ENCODE data around the gene CENPA. TPM values are rescaled to one million over a fixed set of nuclear protein-coding genes. Genes with fewer than 3 reads are reported as not detected.
"Not testable (repeated sequence)": the region's sequence is repeated elsewhere in the genome, so short reads cannot be mapped to it uniquely, and the experiment has no call there.

The CENPA gene
- total RNA-seq, 5 donors from 2014 or later (not counting 1 experiment from before 2014, with no cell fraction given) = 0.30 to 1.9 (median 0.76) TPM

DNA sequence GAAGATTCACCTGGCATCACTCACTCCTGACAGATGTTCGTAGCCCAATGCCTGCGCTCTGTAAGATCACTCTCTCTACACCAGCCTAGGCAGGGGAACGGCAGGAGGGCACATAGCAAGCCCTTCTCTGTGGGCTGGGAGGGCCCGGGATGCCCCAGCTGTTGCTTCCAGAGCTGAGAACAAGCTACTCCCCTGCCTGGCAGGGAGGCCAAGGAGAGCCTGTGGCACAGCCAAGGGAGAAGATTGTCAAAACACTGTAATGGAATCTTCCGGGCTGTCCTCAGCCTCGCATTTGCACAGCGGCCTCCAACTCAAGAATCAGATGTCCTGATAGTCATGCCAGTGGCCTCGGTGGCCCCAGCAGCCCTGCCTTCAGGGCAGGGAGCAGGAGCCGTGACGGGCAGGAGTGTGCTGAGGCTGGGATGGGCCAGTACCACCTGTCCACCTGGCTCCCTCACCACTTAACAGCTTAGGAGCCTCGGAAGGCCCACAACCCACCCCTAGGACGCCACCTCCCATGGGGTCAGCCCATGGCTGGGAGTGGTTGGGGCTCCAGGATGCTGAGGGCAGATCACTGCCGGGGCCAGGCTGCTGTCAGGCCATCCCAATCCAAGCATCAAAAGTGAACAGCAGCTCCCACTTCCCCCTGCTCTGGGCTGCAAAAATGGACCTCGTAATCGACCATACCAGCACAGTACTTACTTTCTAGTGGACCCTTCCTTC lies 43.6 kb upstream of the CENPA start:
- no peak for ATAC-seq (replicated peaks in 1 of 4)
- Mint-ChIP-seq H3K36me3 (no peaks in the 10 kb centered on the region), H3K9me3 (no peaks in the 10 kb centered on the region), H3K27ac (no peak overlapping the region), H3K4me3 (no peak overlapping the region), H3K4me1 (peaks cover 0 to 7% (median 6%) of the 10 kb centered on the region in 3 donors), H3K27me3 (peaks cover 0 to 3% of the 10 kb centered on the region in 2 donors)
- no peak overlapping the region for H3K27ac ChIP-seq (ENCODE audit: low read length)
- peaks cover 0 to 12% of the 10 kb centered on the region in 2 experiments for H3K27me3 ChIP-seq (replicated peaks in 1 of 2; ENCODE audit: control insufficient read depth in 2 of 2, extremely low read depth in 1 of 2, insufficient read depth in 2 of 2, low read length in 1 of 2)
- CTCF ChIA-PET = no interaction called here
- POLR2A ChIA-PET = no interaction called here
- WGBS (ENCODE audit: insufficient coverage) = 84% methylated on average over 9 of the region's 15 CpGs
- DNase-seq = no peak
- H3K36me3 ChIP-seq (ENCODE audit: control insufficient read depth in 2 of 2, extremely low read depth in 1 of 2, insufficient read depth in 1 of 2, low read length in 1 of 2) = no peaks in the 10 kb centered on the region
- H3K4me3 ChIP-seq (ENCODE audit: control insufficient read depth in 1 of 2, extremely low read depth in 1 of 2, low read length in 1 of 2) = no peak overlapping the region
- H3K4me1 ChIP-seq (ENCODE audit: control insufficient read depth in 1 of 2, extremely low read depth in 1 of 2, insufficient read depth in 2 of 2, low read length in 2 of 2) = peaks cover 0 to 13% of the 10 kb centered on the region in 2 experiments
- no peaks in the 10 kb centered on the region for H3K9me3 ChIP-seq

GRCh38 chr2:26743852-26744251 lies 42.0 kb upstream of the CENPA start:
- ChIA-PET POLR2A (no interaction called here), CTCF (no interaction called here)
- Mint-ChIP-seq H3K9me3 (no peaks in the 10 kb centered on the region), H3K27me3 (no peaks in the 10 kb centered on the region), H3K4me1 (peaks cover 0 to 7% (median 6%) of the 10 kb centered on the region in 3 donors), H3K36me3 (no peaks in the 10 kb centered on the region), H3K27ac (no peak overlapping the region), H3K4me3 (no peak overlapping the region)
- Histone ChIP-seq H3K27ac (ENCODE audit: low read length) (no peak overlapping the region), H3K27me3 (replicated peaks in 1 of 2; ENCODE audit: control insufficient read depth in 2 of 2, extremely low read depth in 1 of 2, insufficient read depth in 2 of 2, low read length in 1 of 2) (peaks cover 0 to 4% of the 10 kb centered on the region in 2 experiments), H3K4me3 (ENCODE audit: control insufficient read depth in 1 of 2, extremely low read depth in 1 of 2, low read length in 1 of 2) (no peak overlapping the region), H3K36me3 (ENCODE audit: control insufficient read depth in 2 of 2, extremely low read depth in 1 of 2, insufficient read depth in 1 of 2, low read length in 1 of 2) (no peaks in the 10 kb centered on the region), H3K9me3 (no peaks in the 10 kb centered on the region), H3K4me1 (ENCODE audit: control insufficient read depth in 1 of 2, extremely low read depth in 1 of 2, insufficient read depth in 2 of 2, low read length in 2 of 2) (peaks cover 0 to 13% of the 10 kb centered on the region in 2 experiments)
- 83% methylated on average over 2 of the region's 3 CpGs for WGBS (ENCODE audit: insufficient coverage)
- ATAC-seq (replicated peaks in 1 of 4) (no peak), DNase-seq (no peak)

DNA sequence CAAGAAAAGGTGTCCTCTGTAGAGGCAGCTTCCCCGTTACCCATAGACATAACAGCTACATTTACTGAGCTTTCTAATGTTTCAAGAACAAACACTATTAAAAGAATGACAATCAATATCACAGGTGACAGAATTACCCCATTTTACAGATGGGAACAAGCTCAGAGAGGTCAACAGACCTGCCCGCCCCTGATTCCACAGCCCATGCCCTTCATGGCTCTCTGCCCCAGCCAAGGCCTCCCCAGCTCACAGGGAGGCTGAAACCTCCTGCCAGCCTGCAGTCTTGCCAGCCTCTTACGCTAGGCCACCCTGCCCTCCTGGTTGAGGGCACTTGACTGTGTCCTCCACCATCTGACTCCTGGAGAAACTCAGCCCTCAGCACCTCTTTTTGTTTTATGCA lies 40.9 kb upstream of the CENPA start:
- ATAC-seq (replicated peaks in 1 of 4) (no peak), DNase-seq (no peak)
- Histone ChIP-seq H3K27me3 (replicated peaks in 1 of 2; ENCODE audit: control insufficient read depth in 2 of 2, extremely low read depth in 1 of 2, insufficient read depth in 2 of 2, low read length in 1 of 2) (peaks cover 0 to 4% of the 10 kb centered on the region in 2 experiments), H3K4me3 (ENCODE audit: control insufficient read depth in 1 of 2, extremely low read depth in 1 of 2, low read length in 1 of 2) (no peak overlapping the region), H3K4me1 (ENCODE audit: control insufficient read depth in 1 of 2, extremely low read depth in 1 of 2, insufficient read depth in 2 of 2, low read length in 2 of 2) (peaks cover 0 to 13% of the 10 kb centered on the region in 2 experiments), H3K36me3 (ENCODE audit: control insufficient read depth in 2 of 2, extremely low read depth in 1 of 2, insufficient read depth in 1 of 2, low read length in 1 of 2) (no peaks in the 10 kb centered on the region), H3K9me3 (no peaks in the 10 kb centered on the region), H3K27ac (ENCODE audit: low read length) (no peak overlapping the region)
- peaks cover 0 to 7% (median 6%) of the 10 kb centered on the region in 3 donors for H3K4me1 Mint-ChIP-seq
- H3K27ac Mint-ChIP-seq = no peak overlapping the region
- WGBS (ENCODE audit: insufficient coverage) = 70% methylated on average over 3 of the region's 3 CpGs
- CTCF ChIA-PET = interaction anchor here (0.6 to 1.8 kb wide), 7 partner anchors 8 to 1219 kb away, joined by 3 to 10 read pairs (median 4); no protein-coding TSS in a partner anchor
- H3K4me3 Mint-ChIP-seq = no peak overlapping the region
- H3K27me3 Mint-ChIP-seq = no peaks in the 10 kb centered on the region
- POLR2A ChIA-PET = no interaction called here
- H3K36me3 Mint-ChIP-seq = no peaks in the 10 kb centered on the region
- no peaks in the 10 kb centered on the region for H3K9me3 Mint-ChIP-seq

DNA sequence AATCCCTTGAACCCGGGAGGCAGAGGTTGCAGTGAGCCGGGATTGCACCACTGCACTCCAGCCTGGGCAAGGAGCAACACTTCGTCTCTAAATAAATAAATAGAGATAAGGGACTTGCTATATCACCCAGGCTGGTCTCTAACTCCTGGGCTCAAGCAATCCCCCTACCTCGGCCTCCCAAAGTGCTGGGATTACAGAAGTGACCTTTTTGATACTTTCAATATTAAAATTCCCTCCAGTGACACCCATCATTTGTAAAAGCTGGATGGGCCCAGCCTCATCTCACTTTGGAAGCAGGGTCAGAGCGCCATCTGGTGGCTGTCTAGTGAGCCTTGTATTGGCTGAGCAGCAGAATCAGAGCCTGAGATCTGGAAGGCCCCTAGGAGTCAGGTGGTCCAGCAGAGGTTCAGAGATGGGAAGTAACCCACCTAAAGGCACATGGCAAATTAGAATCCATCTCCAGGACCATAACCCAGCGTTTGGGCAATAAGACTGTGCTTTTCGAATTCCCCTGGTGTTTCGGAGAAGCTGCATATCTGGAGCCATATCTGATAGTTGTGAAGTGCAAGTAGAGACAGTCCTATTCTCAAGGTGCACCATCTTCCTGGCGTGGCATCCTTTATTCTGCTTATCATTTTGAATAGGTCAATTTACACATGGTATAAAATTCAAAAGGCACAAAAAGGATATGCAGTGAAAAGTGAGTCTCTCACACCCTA lies 40.1 kb upstream of the CENPA start:
- peaks cover 0 to 5% (median 4%) of the 10 kb centered on the region in 3 donors for H3K4me1 Mint-ChIP-seq
- no peaks in the 10 kb centered on the region for H3K9me3 Mint-ChIP-seq
- no peaks in the 10 kb centered on the region for H3K27me3 Mint-ChIP-seq
- DNase-seq (peak; percentile 17 to 87 (median 67)), ATAC-seq (replicated peaks in 1 of 4) (peak; percentile 74 to 78 (median 77))
- CTCF ChIA-PET = interaction anchor here (0.7 to 1.8 kb wide), 6 partner anchors 8 to 1220 kb away, joined by 3 to 10 read pairs (median 5); no protein-coding TSS in a partner anchor
- POLR2A ChIA-PET = interaction anchor here in 1 of 2 donors (0.6 kb wide), 1 partner anchor 137 kb away, joined by 8 read pairs; no protein-coding TSS in a partner anchor
- Histone ChIP-seq H3K27ac (ENCODE audit: low read length) (no peak overlapping the region), H3K4me3 (ENCODE audit: control insufficient read depth in 1 of 2, extremely low read depth in 1 of 2, low read length in 1 of 2) (no peak overlapping the region), H3K36me3 (ENCODE audit: control insufficient read depth in 2 of 2, extremely low read depth in 1 of 2, insufficient read depth in 1 of 2, low read length in 1 of 2) (no peaks in the 10 kb centered on the region), H3K27me3 (replicated peaks in 1 of 2; ENCODE audit: control insufficient read depth in 2 of 2, extremely low read depth in 1 of 2, insufficient read depth in 2 of 2, low read length in 1 of 2) (peaks cover 0 to 4% of the 10 kb centered on the region in 2 experiments), H3K9me3 (no peaks in the 10 kb centered on the region), H3K4me1 (ENCODE audit: control insufficient read depth in 1 of 2, extremely low read depth in 1 of 2, insufficient read depth in 2 of 2, low read length in 2 of 2) (peaks cover 0 to 8% of the 10 kb centered on the region in 2 experiments)
- 7% methylated on average over 2 of the region's 9 CpGs for WGBS (ENCODE audit: insufficient coverage)
- no peak overlapping the region for H3K4me3 Mint-ChIP-seq
- no peaks in the 10 kb centered on the region for H3K36me3 Mint-ChIP-seq
- H3K27ac Mint-ChIP-seq = no peak overlapping the region

GRCh38 chr2:26746934-26747333 lies 38.9 kb upstream of the CENPA start:
- no peaks in the 10 kb centered on the region for H3K4me1 ChIP-seq (ENCODE audit: control insufficient read depth in 1 of 2, extremely low read depth in 1 of 2, insufficient read depth in 2 of 2, low read length in 2 of 2)
- H3K9me3 ChIP-seq = no peaks in the 10 kb centered on the region
- Mint-ChIP-seq H3K9me3 (no peaks in the 10 kb centered on the region), H3K4me3 (no peak overlapping the region), H3K27me3 (no peaks in the 10 kb centered on the region), H3K27ac (no peak overlapping the region), H3K4me1 (no peaks in the 10 kb centered on the region), H3K36me3 (no peaks in the 10 kb centered on the region)
- WGBS (ENCODE audit: insufficient coverage) = 71% methylated on average over 1 of the region's 3 CpGs
- no peak overlapping the region for H3K4me3 ChIP-seq (ENCODE audit: control insufficient read depth in 1 of 2, extremely low read depth in 1 of 2, low read length in 1 of 2)
- no peak for ATAC-seq (replicated peaks in 1 of 4)
- peaks cover 0 to 1% of the 10 kb centered on the region in 2 experiments for H3K27me3 ChIP-seq (replicated peaks in 1 of 2; ENCODE audit: control insufficient read depth in 2 of 2, extremely low read depth in 1 of 2, insufficient read depth in 2 of 2, low read length in 1 of 2)
- DNase-seq = no peak
- H3K36me3 ChIP-seq (ENCODE audit: control insufficient read depth in 2 of 2, extremely low read depth in 1 of 2, insufficient read depth in 1 of 2, low read length in 1 of 2) = no peaks in the 10 kb centered on the region
- POLR2A ChIA-PET = no interaction called here
- CTCF ChIA-PET = interaction anchor here in 1 of 2 donors (0.7 kb wide), 1 partner anchor 832 kb away, joined by 3 read pairs; no protein-coding TSS in a partner anchor
- no peak overlapping the region for H3K27ac ChIP-seq (ENCODE audit: low read length)

- H3K36me3 ChIP-seq (ENCODE audit: control insufficient read depth in 2 of 2, extremely low read depth in 1 of 2, insufficient read depth in 1 of 2, low read length in 1 of 2); H3K4me1 ChIP-seq (ENCODE audit: control insufficient read depth in 1 of 2, extremely low read depth in 1 of 2, insufficient read depth in 2 of 2, low read length in 2 of 2); H3K9me3 ChIP-seq; H3K27me3 ChIP-seq (replicated peaks in 1 of 2; ENCODE audit: control insufficient read depth in 2 of 2, extremely low read depth in 1 of 2, insufficient read depth in 2 of 2, low read length in 1 of 2); H3K4me3 ChIP-seq (ENCODE audit: control insufficient read depth in 1 of 2, extremely low read depth in 1 of 2, low read length in 1 of 2); DNase-seq; H3K4me1 Mint-ChIP-seq; CTCF ChIA-PET; H3K27ac Mint-ChIP-seq; ATAC-seq (replicated peaks in 1 of 4); H3K9me3 Mint-ChIP-seq; H3K36me3 Mint-ChIP-seq; H3K27me3 Mint-ChIP-seq; H3K27ac ChIP-seq (ENCODE audit: low read length); POLR2A ChIA-PET; H3K4me3 Mint-ChIP-seq: not testable (repeated sequence)
- WGBS (ENCODE audit: insufficient coverage) = no CpG with 5 or more reads among the region's 8 CpGs
Measured at GRCh38 chr2:26749787-26750420, 36.0 kb upstream of the CENPA start.
